D721Med (cell line): ENCODE measurements around the gene ARHGDIA.

Experiments used
- DNase-seq: peaks from one replicate; pipeline ENCODE4 v3.0.0; 2011; ENCODE audit warnings: low spot score; ENCODE audit not compliant: insufficient read length
- FAIRE-seq: peaks from 2 replicates; lab custom pipeline; 2011; peaks lifted over from hg19 to GRCh38; lab: Jason Lieb, UNC
- TF ChIP-seq, protein P1 (sequence below): IDR thresholded peaks from 2 replicates; pipeline ENCODE4 v1.5.1; 2012; ENCODE audit warnings: mild to moderate bottlenecking, control low read depth; ENCODE audit not compliant: insufficient read depth; ENCODE audit errors: missing control alignments

Gene ARHGDIA

DNA sequence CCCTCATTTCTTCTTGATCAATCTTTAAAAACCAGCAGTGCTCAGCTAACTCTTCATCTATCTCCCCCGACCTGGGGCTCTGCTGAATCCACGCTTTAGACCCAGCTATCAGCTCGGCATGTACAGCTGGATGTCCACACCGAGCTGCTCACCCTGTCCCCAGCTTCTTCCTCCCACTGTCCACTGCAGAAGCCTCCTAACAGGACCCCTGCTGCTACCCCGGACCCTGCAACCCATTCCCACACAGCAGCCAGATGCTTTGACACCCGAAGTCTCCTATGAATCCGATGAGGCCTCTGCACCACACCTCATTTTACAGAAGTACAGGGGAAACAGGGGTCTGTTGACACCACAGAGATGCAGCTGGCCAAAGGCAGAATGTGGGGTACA, 53.4 kb downstream of the ARHGDIA start:
- TF ChIP-seq, protein P1, sequence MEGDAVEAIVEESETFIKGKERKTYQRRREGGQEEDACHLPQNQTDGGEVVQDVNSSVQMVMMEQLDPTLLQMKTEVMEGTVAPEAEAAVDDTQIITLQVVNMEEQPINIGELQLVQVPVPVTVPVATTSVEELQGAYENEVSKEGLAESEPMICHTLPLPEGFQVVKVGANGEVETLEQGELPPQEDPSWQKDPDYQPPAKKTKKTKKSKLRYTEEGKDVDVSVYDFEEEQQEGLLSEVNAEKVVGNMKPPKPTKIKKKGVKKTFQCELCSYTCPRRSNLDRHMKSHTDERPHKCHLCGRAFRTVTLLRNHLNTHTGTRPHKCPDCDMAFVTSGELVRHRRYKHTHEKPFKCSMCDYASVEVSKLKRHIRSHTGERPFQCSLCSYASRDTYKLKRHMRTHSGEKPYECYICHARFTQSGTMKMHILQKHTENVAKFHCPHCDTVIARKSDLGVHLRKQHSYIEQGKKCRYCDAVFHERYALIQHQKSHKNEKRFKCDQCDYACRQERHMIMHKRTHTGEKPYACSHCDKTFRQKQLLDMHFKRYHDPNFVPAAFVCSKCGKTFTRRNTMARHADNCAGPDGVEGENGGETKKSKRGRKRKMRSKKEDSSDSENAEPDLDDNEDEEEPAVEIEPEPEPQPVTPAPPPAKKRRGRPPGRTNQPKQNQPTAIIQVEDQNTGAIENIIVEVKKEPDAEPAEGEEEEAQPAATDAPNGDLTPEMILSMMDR: no peak
- FAIRE-seq: no peak
- DNase-seq: no peak
